ENCODE measurements around the gene EXO1. TPM values are rescaled to one million over a fixed set of nuclear protein-coding genes. Genes with fewer than 3 reads are reported as not detected.
"Not testable (repeated sequence)": the region's sequence is repeated elsewhere in the genome, so short reads cannot be mapped to it uniquely, and the experiment has no call there.

EXO1 gene
- polyA plus RNA-seq, 1 donor (not counting 4 experiments of a cell fraction or from before 2014, with no cell fraction given) = 5.4 TPM

GRCh38 chr1:241825581-241825980, 22.4 kb upstream of the EXO1 start:
- Histone ChIP-seq H3K9ac (ENCODE audit: control insufficient read depth, extremely low read depth, insufficient read depth, low read length) (no peak overlapping the region), H3K27ac (ENCODE audit: control insufficient read depth, insufficient read depth, low read length) (no peak overlapping the region), H3K9me1 (ENCODE audit: control insufficient read depth, extremely low read depth, insufficient read depth, low read length) (no peaks in the 10 kb centered on the region), H3K36me3 (ENCODE audit: control insufficient read depth in 2 of 2, extremely low read depth in 1 of 2, insufficient read depth in 2 of 2, low read length in 2 of 2) (no peaks in the 10 kb centered on the region), H3K79me2 (ENCODE audit: control insufficient read depth, insufficient read depth, low read length) (no peaks in the 10 kb centered on the region), H4K20me1 (ENCODE audit: control insufficient read depth, extremely low read depth, insufficient read depth, low read length) (no peaks in the 10 kb centered on the region), H3K4me1 (ENCODE audit: control insufficient read depth, extremely low read depth, insufficient read depth, low read length) (peaks cover 6% of the 10 kb centered on the region), H2AFZ (ENCODE audit: control insufficient read depth, low read length) (no peak overlapping the region), H3K27me3 (ENCODE audit: control insufficient read depth, extremely low read depth, insufficient read depth, low read length) (no peaks in the 10 kb centered on the region), H3K4me2 (ENCODE audit: control insufficient read depth, extremely low read depth, insufficient read depth, low read depth, low read length) (no peak overlapping the region), H3K4me3 (ENCODE audit: control insufficient read depth in 2 of 3, extremely low read depth in 1 of 3, insufficient read depth in 2 of 3, low read depth in 1 of 3, low read length in 3 of 3) (no peak overlapping the region), H3K9me3 (ENCODE audit: control insufficient read depth, low read depth, low read length) (no peaks in the 10 kb centered on the region)
- no peak for DNase-seq (ENCODE audit: low read depth, low spot score)
- dilution Hi-C loops (cut with MboI; ENCODE audit: extremely low pct_ligation_motif_present, low sequenced_read_pairs) = loop anchor here (25.0 kb wide), 1 partner anchor 213 kb away; no protein-coding TSS in a partner anchor
- TF ChIP-seq CTCF (optimal IDR thresholded peaks at IDR 0.05 in 1 of 3, IDR thresholded peaks at IDR 0.05 in 1 of 3, conservative IDR thresholded peaks at IDR 0.05 in 1 of 3; ENCODE audit: extremely low read depth in 1 of 3, insufficient read depth in 2 of 3, low read length in 3 of 3) (no peak), EZH2 (IDR thresholded peaks at IDR 0.05; ENCODE audit: low read length) (no peak)
- no peak for FAIRE-seq

GRCh38 chr1:241826613-241827012, 21.4 kb upstream of the EXO1 start:
- not testable (repeated sequence) for H3K36me3 ChIP-seq (ENCODE audit: control insufficient read depth in 2 of 2, extremely low read depth in 1 of 2, insufficient read depth in 2 of 2, low read length in 2 of 2); H3K9me3 ChIP-seq (ENCODE audit: control insufficient read depth, low read depth, low read length); FAIRE-seq; DNase-seq (ENCODE audit: low read depth, low spot score); H3K4me2 ChIP-seq (ENCODE audit: control insufficient read depth, extremely low read depth, insufficient read depth, low read depth, low read length); H3K27ac ChIP-seq (ENCODE audit: control insufficient read depth, insufficient read depth, low read length); H3K4me1 ChIP-seq (ENCODE audit: control insufficient read depth, extremely low read depth, insufficient read depth, low read length); H3K27me3 ChIP-seq (ENCODE audit: control insufficient read depth, extremely low read depth, insufficient read depth, low read length); H4K20me1 ChIP-seq (ENCODE audit: control insufficient read depth, extremely low read depth, insufficient read depth, low read length); H3K9ac ChIP-seq (ENCODE audit: control insufficient read depth, extremely low read depth, insufficient read depth, low read length); H3K9me1 ChIP-seq (ENCODE audit: control insufficient read depth, extremely low read depth, insufficient read depth, low read length); H2AFZ ChIP-seq (ENCODE audit: control insufficient read depth, low read length); H3K4me3 ChIP-seq (ENCODE audit: control insufficient read depth in 2 of 3, extremely low read depth in 1 of 3, insufficient read depth in 2 of 3, low read depth in 1 of 3, low read length in 3 of 3); H3K79me2 ChIP-seq (ENCODE audit: control insufficient read depth, insufficient read depth, low read length)
- dilution Hi-C loops (cut with MboI; ENCODE audit: extremely low pct_ligation_motif_present, low sequenced_read_pairs) = loop anchor here (25.0 kb wide), 1 partner anchor 214 kb away; no protein-coding TSS in a partner anchor

- no peak overlapping the region for H3K4me3 ChIP-seq (ENCODE audit: control insufficient read depth in 2 of 3, extremely low read depth in 1 of 3, insufficient read depth in 2 of 3, low read depth in 1 of 3, low read length in 3 of 3)
- FAIRE-seq = no peak
- H3K9me3 ChIP-seq (ENCODE audit: control insufficient read depth, low read depth, low read length) = no peaks in the 10 kb centered on the region
- dilution Hi-C loops (cut with MboI; ENCODE audit: extremely low pct_ligation_motif_present, low sequenced_read_pairs) = loop anchor here (25.0 kb wide), 1 partner anchor 215 kb away; no protein-coding TSS in a partner anchor
- peaks cover 6% of the 10 kb centered on the region for H3K4me1 ChIP-seq (ENCODE audit: control insufficient read depth, extremely low read depth, insufficient read depth, low read length)
- no peak overlapping the region for H3K4me2 ChIP-seq (ENCODE audit: control insufficient read depth, extremely low read depth, insufficient read depth, low read depth, low read length)
- no peak overlapping the region for H3K9ac ChIP-seq (ENCODE audit: control insufficient read depth, extremely low read depth, insufficient read depth, low read length)
- H3K79me2 ChIP-seq (ENCODE audit: control insufficient read depth, insufficient read depth, low read length) = no peaks in the 10 kb centered on the region
- no peak for TF ChIP-seq CTCF (optimal IDR thresholded peaks at IDR 0.05 in 1 of 3, IDR thresholded peaks at IDR 0.05 in 1 of 3, conservative IDR thresholded peaks at IDR 0.05 in 1 of 3; ENCODE audit: extremely low read depth in 1 of 3, insufficient read depth in 2 of 3, low read length in 3 of 3)
- no peak for TF ChIP-seq EZH2 (IDR thresholded peaks at IDR 0.05; ENCODE audit: low read length)
- no peak overlapping the region for H2AFZ ChIP-seq (ENCODE audit: control insufficient read depth, low read length)
- no peaks in the 10 kb centered on the region for H3K36me3 ChIP-seq (ENCODE audit: control insufficient read depth in 2 of 2, extremely low read depth in 1 of 2, insufficient read depth in 2 of 2, low read length in 2 of 2)
- H3K27ac ChIP-seq (ENCODE audit: control insufficient read depth, insufficient read depth, low read length) = no peak overlapping the region
- H4K20me1 ChIP-seq (ENCODE audit: control insufficient read depth, extremely low read depth, insufficient read depth, low read length) = no peaks in the 10 kb centered on the region
- H3K27me3 ChIP-seq (ENCODE audit: control insufficient read depth, extremely low read depth, insufficient read depth, low read length) = no peaks in the 10 kb centered on the region
- H3K9me1 ChIP-seq (ENCODE audit: control insufficient read depth, extremely low read depth, insufficient read depth, low read length) = no peaks in the 10 kb centered on the region
- no peak for DNase-seq (ENCODE audit: low read depth, low spot score)
These were observed 20.7 kb upstream of the EXO1 start for GRCh38 chr1:241827264-241827663.

Measured in keratinocyte (primary cell).